HAP-1 (cell line): ENCODE measurements around the gene SMTNL2.
A peak's percentile ranks its signal among the peaks of the same experiment; 100 is the strongest.

Experiments used
- DNase-seq, 2 experiments: peaks; one replicate each; pipeline ENCODE4 v3.0.0-alpha.2; 2016 to 2020; ENCODE audit warnings: low spot score in 2 of 2
- H3K27me3 ChIP-seq: fragments of 250-450 bp; sonication (Bioruptor Pico); 2 replicates; pipeline ENCODE4 v1.5.1; 2020; ENCODE audit warnings: low read depth, mild to moderate bottlenecking, moderate library complexity
- H3K36me3 ChIP-seq: fragments of 250-450 bp; sonication (Bioruptor Pico); replicated peaks from 2 replicates; pipeline ENCODE4 v1.5.1; 2020; ENCODE audit warnings: mild to moderate bottlenecking
- H3K4me1 ChIP-seq: fragments of 250-450 bp; sonication (Bioruptor Pico); 2 replicates; pipeline ENCODE4 v1.5.1; 2020; ENCODE audit warnings: mild to moderate bottlenecking
- H3K4me3 ChIP-seq: fragments of 250-450 bp; sonication (Bioruptor Pico); 2 replicates; pipeline ENCODE4 v1.5.1; 2020; ENCODE audit warnings: mild to moderate bottlenecking, moderate library complexity
- H3K9me3 ChIP-seq: fragments of 250-450 bp; sonication (Bioruptor Pico); 2 replicates; pipeline ENCODE4 v1.5.1; 2020; ENCODE audit warnings: mild to moderate bottlenecking, moderate library complexity
- in situ Hi-C: fragments of 300-500 bp; cut with MboI; formaldehyde crosslinking; loops from 3 replicates; pipeline ENCODE4 v1.14.3; 2020; ENCODE audit warnings: low sequenced_read_pairs, inconsistent platforms, mixed read lengths

Gene SMTNL2

GRCh38 chr17:4560837-4561256, 23.5 kb upstream of the SMTNL2 start:
- Histone ChIP-seq H3K4me3 (no peak overlapping the region), H3K36me3 (no peaks in the 10 kb centered on the region), H3K4me1 (peaks cover 1% of the 10 kb centered on the region), H3K27me3 (0 out of 2 replicates have a peak, but pooled peaks cover 5% of the 10 kb centered on the region), H3K9me3 (no peaks in the 10 kb centered on the region)
- DNase-seq = no peak
- in situ Hi-C loops = loop anchor here (10.0 kb wide), 1 partner anchor 324 kb away; no protein-coding TSS in a partner anchor

GRCh38 chr17:4562015-4562969, 22.0 kb upstream of the SMTNL2 start:
- H3K4me1 ChIP-seq = no peaks in the 10 kb centered on the region
- no peak overlapping the region for H3K4me3 ChIP-seq
- H3K27me3 ChIP-seq = 0 out of 2 replicates have a peak, but pooled peaks cover 5% of the 10 kb centered on the region
- in situ Hi-C loops = loop anchor here (10.0 kb wide), 1 partner anchor 323 kb away; no protein-coding TSS in a partner anchor
- DNase-seq = no peak
- H3K9me3 ChIP-seq = no peaks in the 10 kb centered on the region
- H3K36me3 ChIP-seq = no peaks in the 10 kb centered on the region

- Histone ChIP-seq H3K4me3 (no peak overlapping the region), H3K4me1 (peaks cover 11% of the 10 kb centered on the region)
- in situ Hi-C loops = loop anchor here (5.0 to 10.0 kb wide), 2 partner anchors 67 to 319 kb away; no protein-coding TSS in a partner anchor
Measured at GRCh38 chr17:4565209-4566141, 18.9 kb upstream of the SMTNL2 start.

GRCh38 chr17:4566785-4567184, 17.5 kb upstream of the SMTNL2 start:
- Histone ChIP-seq H3K36me3 (no peaks in the 10 kb centered on the region), H3K4me1 (peaks cover 11% of the 10 kb centered on the region), H3K27me3 (0 out of 2 replicates have a peak, but pooled peaks cover 5% of the 10 kb centered on the region), H3K4me3 (no peak overlapping the region), H3K9me3 (no peaks in the 10 kb centered on the region)
- in situ Hi-C loops = loop anchor here (5.0 to 10.0 kb wide), 2 partner anchors 66 to 318 kb away; no protein-coding TSS in a partner anchor
- DNase-seq = peak; percentile 69 to 84

More at GRCh38 chr17:4565209-4566141, 18.9 kb upstream of the SMTNL2 start:
- DNase-seq = peak; percentile 83 to 85
- Histone ChIP-seq H3K27me3 (0 out of 2 replicates have a peak, but pooled peaks cover 5% of the 10 kb centered on the region), H3K36me3 (no peaks in the 10 kb centered on the region), H3K9me3 (no peaks in the 10 kb centered on the region)

GRCh38 chr17:4569591-4569990, 14.7 kb upstream of the SMTNL2 start:
- Histone ChIP-seq H3K36me3 (no peaks in the 10 kb centered on the region), H3K9me3 (no peaks in the 10 kb centered on the region), H3K27me3 (no peaks in the 10 kb centered on the region), H3K4me1 (peaks cover 11% of the 10 kb centered on the region), H3K4me3 (no peak overlapping the region)
- no peak for DNase-seq
- in situ Hi-C loops = loop anchor here (5.0 to 10.0 kb wide), 2 partner anchors 63 to 315 kb away; no protein-coding TSS in a partner anchor

GRCh38 chr17:4572131-4572530, 12.2 kb upstream of the SMTNL2 start:
- DNase-seq = no peak
- no peaks in the 10 kb centered on the region for H3K9me3 ChIP-seq
- no peaks in the 10 kb centered on the region for H3K27me3 ChIP-seq
- H3K4me1 ChIP-seq = peaks cover 13% of the 10 kb centered on the region
- H3K36me3 ChIP-seq = no peaks in the 10 kb centered on the region
- H3K4me3 ChIP-seq = no peak overlapping the region
- in situ Hi-C loops = no loop called here

- Histone ChIP-seq H3K36me3 (no peaks in the 10 kb centered on the region), H3K4me3 (no peak overlapping the region), H3K9me3 (no peaks in the 10 kb centered on the region), H3K4me1 (peaks cover 12% of the 10 kb centered on the region), H3K27me3 (no peaks in the 10 kb centered on the region)
- DNase-seq = no peak
- in situ Hi-C loops = no loop called here
Measured at GRCh38 chr17:4573115-4573514, 11.2 kb upstream of the SMTNL2 start.

- Histone ChIP-seq H3K9me3 (no peaks in the 10 kb centered on the region), H3K36me3 (no peaks in the 10 kb centered on the region), H3K4me3 (no peak overlapping the region), H3K4me1 (peaks cover 7% of the 10 kb centered on the region), H3K27me3 (no peaks in the 10 kb centered on the region)
- DNase-seq = no peak
- in situ Hi-C loops = no loop called here
Measured at GRCh38 chr17:4573669-4574068, 10.7 kb upstream of the SMTNL2 start.

GRCh38 chr17:4574448-4575045, 9.8 kb upstream of the SMTNL2 start:
- Histone ChIP-seq H3K9me3 (no peaks in the 10 kb centered on the region), H3K4me1 (peaks cover 2% of the 10 kb centered on the region; the same call in 1 of the 2 replicates), H3K4me3 (no peak overlapping the region), H3K36me3 (no peaks in the 10 kb centered on the region), H3K27me3 (no peaks in the 10 kb centered on the region)
- no peak for DNase-seq
- in situ Hi-C loops = no loop called here

- H3K9me3 ChIP-seq = no peaks in the 10 kb centered on the region
- H3K36me3 ChIP-seq = no peaks in the 10 kb centered on the region
- H3K4me3 ChIP-seq = no peak overlapping the region
- in situ Hi-C loops = no loop called here
- peaks cover 2% of the 10 kb centered on the region; the same call in 1 of the 2 replicates for H3K4me1 ChIP-seq
- H3K27me3 ChIP-seq = no peaks in the 10 kb centered on the region
- DNase-seq = no peak
Measured at GRCh38 chr17:4576161-4576558, 8.2 kb upstream of the SMTNL2 start.

- no peaks in the 10 kb centered on the region for H3K27me3 ChIP-seq
- in situ Hi-C loops = no loop called here
- H3K9me3 ChIP-seq = no peaks in the 10 kb centered on the region
- no peaks in the 10 kb centered on the region for H3K36me3 ChIP-seq
- peak in 1 of 2 experiments; percentile 57 for DNase-seq
- no peak overlapping the region for H3K4me3 ChIP-seq
- peaks cover 2% of the 10 kb centered on the region; the same call in 1 of the 2 replicates for H3K4me1 ChIP-seq
Measured at GRCh38 chr17:4576729-4577322, 7.5 kb upstream of the SMTNL2 start.

GRCh38 chr17:4577386-4577993, 6.8 kb upstream of the SMTNL2 start:
- in situ Hi-C loops = no loop called here
- Histone ChIP-seq H3K4me1 (peaks cover 2% of the 10 kb centered on the region; the same call in 1 of the 2 replicates), H3K27me3 (no peaks in the 10 kb centered on the region), H3K9me3 (no peaks in the 10 kb centered on the region), H3K4me3 (no peak overlapping the region), H3K36me3 (no peaks in the 10 kb centered on the region)
- DNase-seq = no peak
